SK-N-MC (cell line): ENCODE data around the gene CROCC.
"Not testable (repeated sequence)": the region's sequence is repeated elsewhere in the genome, so short reads cannot be mapped to it uniquely, and the experiment has no call there.

Experiments
- EZH2 ChIP-seq: fragments of 200-600 bp; sonication (generic); IDR thresholded peaks from one replicate; pipeline ENCODE4 v1.6.1; 2017; ENCODE audit warnings: antibody characterized with exemption
- FOXP2 ChIP-seq: optimal IDR thresholded peaks from 2 replicates; pipeline ENCODE3; 2011; ENCODE audit warnings: mild to moderate bottlenecking, moderate library complexity; ENCODE audit not compliant: insufficient read depth; ENCODE audit errors: extremely low read length, control extremely low read depth
- POLR2AphosphoS5 ChIP-seq: IDR thresholded peaks from 2 replicates; pipeline ENCODE4 v1.6.1; 2012; ENCODE audit warnings: mild to moderate bottlenecking, low read depth, low read length, borderline replicate concordance

DNA sequence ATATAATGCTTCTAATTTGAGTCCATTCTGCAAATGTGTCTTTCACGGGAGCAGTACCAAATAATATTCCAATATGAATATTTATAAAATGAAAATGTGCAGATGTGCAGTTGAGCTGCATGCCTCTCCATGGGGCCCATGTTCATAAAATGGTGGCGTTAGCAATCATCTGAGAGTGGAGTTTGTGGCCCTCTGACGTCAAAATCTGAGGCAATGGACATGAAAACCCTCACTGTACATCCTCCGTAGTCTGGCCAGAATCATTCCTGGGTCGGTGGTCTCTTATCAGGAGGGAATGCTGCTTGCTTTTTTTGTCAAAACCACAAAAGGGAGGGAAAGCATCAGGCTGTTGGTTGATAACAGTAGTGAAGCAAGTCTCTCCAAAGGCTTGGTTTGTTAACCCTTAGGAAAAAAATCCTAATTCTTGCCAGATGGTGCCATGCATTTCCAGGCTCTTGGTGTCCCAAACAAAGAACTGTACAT, 31.2 kb upstream of the CROCC start:
- not testable (repeated sequence) for TF ChIP-seq EZH2, POLR2AphosphoS5, FOXP2
